HEK293 (cell line): ENCODE data around the gene MPDU1.

Source experiments
- BCL11A ChIP-seq: fragments of 450-650 bp; formaldehyde crosslinking; IDR thresholded peaks from 2 replicates; pipeline ENCODE4 v1.5.1; 2016; ENCODE audit warnings: low read depth, missing biosample characterization, missing genetic modification characterization
- BCL11B ChIP-seq: fragments of 450-650 bp; formaldehyde crosslinking; IDR thresholded peaks from 2 replicates; pipeline ENCODE4 v1.5.1; 2016; ENCODE audit warnings: low read depth, missing biosample characterization, missing genetic modification characterization
- HOXC10 ChIP-seq: sonication (generic); formaldehyde crosslinking; IDR thresholded peaks from 2 replicates; pipeline ENCODE4 v1.8.1; 2023; ENCODE audit warnings: mild to moderate bottlenecking, missing genetic modification reagents
- MYNN ChIP-seq: fragments of 450-650 bp; formaldehyde crosslinking; IDR thresholded peaks from 2 replicates; pipeline ENCODE4 v1.5.1; 2016; ENCODE audit warnings: missing biosample characterization, missing genetic modification characterization, borderline replicate concordance
- MZF1 ChIP-seq: fragments of 450-650 bp; formaldehyde crosslinking; IDR thresholded peaks from 2 replicates; pipeline ENCODE4 v1.5.1; 2017; ENCODE audit warnings: missing biosample characterization, missing genetic modification characterization, borderline replicate concordance
- OVOL3 ChIP-seq: fragments of 450-650 bp; formaldehyde crosslinking; IDR thresholded peaks from 2 replicates; pipeline ENCODE4 v1.5.1; 2016; ENCODE audit warnings: missing biosample characterization, missing genetic modification characterization
- SCRT1 ChIP-seq: fragments of 450-650 bp; formaldehyde crosslinking; IDR thresholded peaks from 2 replicates; pipeline ENCODE4 v1.5.1; 2016; ENCODE audit warnings: missing biosample characterization, missing genetic modification characterization, borderline replicate concordance
- TCF7L2 ChIP-seq: IDR thresholded peaks from 2 replicates; pipeline ENCODE4 v1.6.1; 2011; ENCODE audit warnings: low read depth, mild to moderate bottlenecking, inconsistent platforms, low read length, moderate library complexity, borderline replicate concordance
- ZBTB1 ChIP-seq: fragments of 450-650 bp; formaldehyde crosslinking; IDR thresholded peaks from 2 replicates; pipeline ENCODE4 v1.5.1; 2016; ENCODE audit warnings: missing biosample characterization, missing genetic modification characterization
- ZBTB10 ChIP-seq: fragments of 450-650 bp; formaldehyde crosslinking; IDR thresholded peaks from 2 replicates; pipeline ENCODE4 v1.5.1; 2016; ENCODE audit warnings: missing biosample characterization, missing genetic modification characterization
- ZEB2 ChIP-seq: fragments of 450-650 bp; formaldehyde crosslinking; IDR thresholded peaks from 2 replicates; pipeline ENCODE4 v1.5.1; 2016; ENCODE audit warnings: missing biosample characterization, missing genetic modification characterization
- ZFP37 ChIP-seq: fragments of 450-650 bp; formaldehyde crosslinking; IDR thresholded peaks from 2 replicates; pipeline ENCODE4 v1.5.1; 2016; ENCODE audit warnings: missing biosample characterization, missing genetic modification characterization
- ZIC2 ChIP-seq: fragments of 450-650 bp; formaldehyde crosslinking; IDR thresholded peaks from 2 replicates; pipeline ENCODE4 v1.5.1; 2016; ENCODE audit warnings: missing biosample characterization, missing genetic modification characterization
- ZNF174 ChIP-seq: fragments of 450-650 bp; formaldehyde crosslinking; IDR thresholded peaks from 2 replicates; pipeline ENCODE4 v1.5.0; 2017; ENCODE audit warnings: missing biosample characterization, mild to moderate bottlenecking, missing genetic modification characterization
- ZNF214 ChIP-seq: fragments of 450-650 bp; formaldehyde crosslinking; IDR thresholded peaks from 2 replicates; pipeline ENCODE4 v1.5.1; 2017; ENCODE audit warnings: missing biosample characterization, mild to moderate bottlenecking, missing genetic modification characterization, borderline replicate concordance
- ZNF23 ChIP-seq: fragments of 450-650 bp; formaldehyde crosslinking; IDR thresholded peaks from 2 replicates; pipeline ENCODE4 v1.5.1; 2016; ENCODE audit warnings: missing biosample characterization, missing genetic modification characterization, borderline replicate concordance
- ZNF280C ChIP-seq: fragments of 450-650 bp; formaldehyde crosslinking; IDR thresholded peaks from 2 replicates; pipeline ENCODE4 v1.5.1; 2016; ENCODE audit warnings: missing biosample characterization, missing genetic modification characterization
- ZNF335 ChIP-seq: fragments of 450-650 bp; formaldehyde crosslinking; conservative IDR thresholded peaks from 2 replicates; pipeline ENCODE4 v1.5.1; 2016; ENCODE audit warnings: missing biosample characterization, missing genetic modification characterization
- ZNF341 ChIP-seq: fragments of 450-650 bp; formaldehyde crosslinking; IDR thresholded peaks from 2 replicates; pipeline ENCODE4; 2016; ENCODE audit warnings: low read depth, missing biosample characterization, missing genetic modification characterization
- ZNF473 ChIP-seq: fragments of 450-650 bp; formaldehyde crosslinking; IDR thresholded peaks from 2 replicates; pipeline ENCODE4 v1.5.1; 2017; ENCODE audit warnings: missing biosample characterization, missing genetic modification characterization
- ZNF514 ChIP-seq: fragments of 450-650 bp; formaldehyde crosslinking; IDR thresholded peaks from 2 replicates; pipeline ENCODE4 v1.5.1; 2016; ENCODE audit warnings: missing biosample characterization, missing genetic modification characterization
- ZNF558 ChIP-seq: fragments of 450-650 bp; formaldehyde crosslinking; IDR thresholded peaks from 2 replicates; pipeline ENCODE4 v1.5.1; 2016; ENCODE audit warnings: missing biosample characterization, missing genetic modification characterization
- ZNF596 ChIP-seq: fragments of 450-650 bp; IDR thresholded peaks from 2 replicates; pipeline ENCODE4 v1.5.0; 2018; ENCODE audit warnings: missing biosample characterization, mild to moderate bottlenecking, missing genetic modification characterization, moderate library complexity
- ZNF610 ChIP-seq: fragments of 450-650 bp; formaldehyde crosslinking; IDR thresholded peaks from 2 replicates; pipeline ENCODE4 v1.5.1; 2016; ENCODE audit warnings: missing biosample characterization, missing genetic modification characterization, borderline replicate concordance
- ZNF629 ChIP-seq: fragments of 450-650 bp; formaldehyde crosslinking; IDR thresholded peaks from 2 replicates; pipeline ENCODE4 v1.5.1; 2017; ENCODE audit warnings: missing biosample characterization, missing genetic modification characterization
- ZNF768 ChIP-seq: fragments of 450-650 bp; formaldehyde crosslinking; IDR thresholded peaks from 2 replicates; pipeline ENCODE4 v1.5.1; 2018; ENCODE audit warnings: missing biosample characterization, mild to moderate bottlenecking, missing genetic modification characterization
- ZNF777 ChIP-seq: fragments of 450-650 bp; formaldehyde crosslinking; IDR thresholded peaks from 2 replicates; pipeline ENCODE4 v1.5.1; 2017; ENCODE audit warnings: missing biosample characterization, missing genetic modification characterization, borderline replicate concordance
- ZNF830 ChIP-seq: fragments of 450-650 bp; IDR thresholded peaks from 2 replicates; pipeline ENCODE4 v1.5.0; 2018; ENCODE audit warnings: missing biosample characterization, missing genetic modification characterization, low read depth, mild to moderate bottlenecking, moderate library complexity
- ZXDB ChIP-seq: fragments of 450-650 bp; formaldehyde crosslinking; IDR thresholded peaks from 2 replicates; pipeline ENCODE4 v1.5.1; 2016; ENCODE audit warnings: missing biosample characterization, missing genetic modification characterization
- TF ChIP-seq, protein P1 (sequence below): sonication (generic); formaldehyde crosslinking; IDR thresholded peaks from 2 replicates; pipeline ENCODE4 v1.8.1; 2022; ENCODE audit warnings: mild to moderate bottlenecking, moderate library complexity, missing genetic modification reagents
- TF ChIP-seq, protein P2 (sequence below): fragments of 450-650 bp; formaldehyde crosslinking; IDR thresholded peaks from 2 replicates; pipeline ENCODE4 v1.5.1; 2016; ENCODE audit warnings: missing biosample characterization, missing genetic modification characterization
- TF ChIP-seq, protein P3 (sequence below): fragments of 450-650 bp; formaldehyde crosslinking; IDR thresholded peaks from 2 replicates; pipeline ENCODE4; 2016; ENCODE audit warnings: missing biosample characterization, missing genetic modification characterization

MPDU1 gene

GRCh38 chr17:7627250-7628121, 43.8 kb downstream of the MPDU1 start, which contains the start of gene SAT2 (continued):
- TF ChIP-seq, protein P1, sequence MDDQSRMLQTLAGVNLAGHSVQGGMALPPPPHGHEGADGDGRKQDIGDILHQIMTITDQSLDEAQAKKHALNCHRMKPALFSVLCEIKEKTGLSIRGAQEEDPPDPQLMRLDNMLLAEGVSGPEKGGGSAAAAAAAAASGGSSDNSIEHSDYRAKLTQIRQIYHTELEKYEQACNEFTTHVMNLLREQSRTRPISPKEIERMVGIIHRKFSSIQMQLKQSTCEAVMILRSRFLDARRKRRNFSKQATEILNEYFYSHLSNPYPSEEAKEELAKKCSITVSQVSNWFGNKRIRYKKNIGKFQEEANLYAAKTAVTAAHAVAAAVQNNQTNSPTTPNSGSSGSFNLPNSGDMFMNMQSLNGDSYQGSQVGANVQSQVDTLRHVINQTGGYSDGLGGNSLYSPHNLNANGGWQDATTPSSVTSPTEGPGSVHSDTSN (CRISPR knock-in tag): no peak
- TF ChIP-seq ZNF335 (tag by site-specific recombination): peak; percentile 72
- TF ChIP-seq ZIC2: peak; percentile 85
- TF ChIP-seq MYNN (tag by site-specific recombination): no peak
- TF ChIP-seq ZNF473 (tag by site-specific recombination): no peak
- TF ChIP-seq BCL11A (tag by site-specific recombination): peak; percentile 19; the same call in 1 of the 2 replicates
- no peak for TF ChIP-seq ZNF830 (tag by site-specific recombination)
- no peak for TF ChIP-seq OVOL3 (tag by site-specific recombination)
- no peak for TF ChIP-seq ZNF280C
- TF ChIP-seq ZNF514 (tag by site-specific recombination): no peak
- TF ChIP-seq ZNF768: no peak
- no peak for TF ChIP-seq BCL11B
- no peak; the same call in 1 of the 2 replicates for TF ChIP-seq ZXDB (tag by site-specific recombination)
- 0 out of 2 replicates have a peak, but pooled peaks have one; percentile 9 for TF ChIP-seq ZBTB1 (tag by site-specific recombination)
- TF ChIP-seq ZBTB10 (tag by site-specific recombination): no peak
- TF ChIP-seq ZNF596 (tag by site-specific recombination): no peak
- TF ChIP-seq ZNF629 (tag by site-specific recombination): peak; percentile 16; the same call in 1 of the 2 replicates
- no peak for TF ChIP-seq ZNF174 (tag by site-specific recombination)
- no peak for TF ChIP-seq SCRT1 (tag by site-specific recombination)
- TF ChIP-seq ZNF610 (tag by site-specific recombination): no peak
- no peak for TF ChIP-seq MZF1
- TF ChIP-seq, protein P2, sequence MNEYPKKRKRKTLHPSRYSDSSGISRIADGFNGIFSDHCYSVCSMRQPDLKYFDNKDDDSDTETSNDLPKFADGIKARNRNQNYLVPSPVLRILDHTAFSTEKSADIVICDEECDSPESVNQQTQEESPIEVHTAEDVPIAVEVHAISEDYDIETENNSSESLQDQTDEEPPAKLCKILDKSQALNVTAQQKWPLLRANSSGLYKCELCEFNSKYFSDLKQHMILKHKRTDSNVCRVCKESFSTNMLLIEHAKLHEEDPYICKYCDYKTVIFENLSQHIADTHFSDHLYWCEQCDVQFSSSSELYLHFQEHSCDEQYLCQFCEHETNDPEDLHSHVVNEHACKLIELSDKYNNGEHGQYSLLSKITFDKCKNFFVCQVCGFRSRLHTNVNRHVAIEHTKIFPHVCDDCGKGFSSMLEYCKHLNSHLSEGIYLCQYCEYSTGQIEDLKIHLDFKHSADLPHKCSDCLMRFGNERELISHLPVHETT: no peak
- no peak for TF ChIP-seq ZNF777 (tag by site-specific recombination)
- TF ChIP-seq TCF7L2: no peak
- TF ChIP-seq ZNF341 (tag by site-specific recombination): peak; percentile 60; the same call in 1 of the 2 replicates
- TF ChIP-seq ZFP37 (tag by site-specific recombination): no peak
- TF ChIP-seq ZNF23: no peak
- TF ChIP-seq ZNF558 (tag by site-specific recombination): no peak
- TF ChIP-seq HOXC10 (CRISPR knock-in tag): no peak
- TF ChIP-seq, protein P3, sequence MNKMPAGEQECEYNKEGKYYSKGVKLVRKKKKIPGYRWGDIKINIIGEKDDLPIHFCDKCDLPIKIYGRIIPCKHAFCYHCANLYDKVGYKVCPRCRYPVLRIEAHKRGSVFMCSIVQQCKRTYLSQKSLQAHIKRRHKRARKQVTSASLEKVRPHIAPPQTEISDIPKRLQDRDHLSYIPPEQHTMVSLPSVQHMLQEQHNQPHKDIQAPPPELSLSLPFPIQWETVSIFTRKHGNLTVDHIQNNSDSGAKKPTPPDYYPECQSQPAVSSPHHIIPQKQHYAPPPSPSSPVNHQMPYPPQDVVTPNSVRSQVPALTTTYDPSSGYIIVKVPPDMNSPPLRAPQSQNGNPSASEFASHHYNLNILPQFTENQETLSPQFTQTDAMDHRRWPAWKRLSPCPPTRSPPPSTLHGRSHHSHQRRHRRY (tag by site-specific recombination): no peak
- no peak for TF ChIP-seq ZNF214 (tag by site-specific recombination)
- TF ChIP-seq ZEB2 (tag by site-specific recombination): no peak; the same call in 1 of the 2 replicates
